Calu3 (cell line): ENCODE results near the gene MRPL9. TPM values are rescaled to one million over a fixed set of nuclear protein-coding genes. Genes with fewer than 3 reads are reported as not detected.
A peak's percentile ranks its signal among the peaks of the same experiment; 100 is the strongest.

Source experiments
- BruUV-seq: library from RNA; stranded (reverse); fragments of 400-500 nt; replicated peaks from 2 replicates; lab custom pipeline; 2021; lab: Mats Ljungman, UMichigan
- CTCF ChIA-PET: fragments of 300-600 bp; sonication (Branson Sonifier 250); formaldehyde crosslinking; loops from one replicate; lab custom pipeline; 2022; ENCODE audit warnings: antibody characterized with exemption; lab: Charles Lee
- DNase-seq: peaks from one replicate; pipeline ENCODE4 v3.0.0; 2022
- H3K27ac Mint-ChIP-seq: one replicate; pipeline ENCODE4 v1.8.0; 2022; ENCODE audit warnings: mixed read lengths; ENCODE audit not compliant: unreplicated experiment
- H3K27me3 Mint-ChIP-seq: one replicate; pipeline ENCODE4 v1.8.0; 2022; ENCODE audit warnings: mixed read lengths; ENCODE audit not compliant: unreplicated experiment
- H3K36me3 Mint-ChIP-seq: one replicate; pipeline ENCODE4 v1.8.0; 2022; ENCODE audit warnings: mild to moderate bottlenecking, moderate library complexity, mixed read lengths; ENCODE audit not compliant: insufficient read depth, unreplicated experiment
- H3K4me1 Mint-ChIP-seq: one replicate; pipeline ENCODE4 v1.8.0; 2022; ENCODE audit warnings: mild to moderate bottlenecking, low read depth, mixed read lengths; ENCODE audit not compliant: unreplicated experiment
- H3K4me3 Mint-ChIP-seq: one replicate; pipeline ENCODE4 v1.8.0; 2022; ENCODE audit warnings: mild to moderate bottlenecking, low read depth, moderate library complexity, mixed read lengths; ENCODE audit not compliant: unreplicated experiment
- H3K9me3 Mint-ChIP-seq: one replicate; pipeline ENCODE4 v1.8.0; 2022; ENCODE audit warnings: low read depth, mixed read lengths; ENCODE audit not compliant: unreplicated experiment
- CTCF ChIP-seq: fragments of 200-600 bp; IDR thresholded peaks from one replicate; pipeline ENCODE4 v1.8.0; 2022; ENCODE audit warnings: antibody characterized with exemption; ENCODE audit not compliant: unreplicated experiment
- intact Hi-C: fragments of 100-400 bp; cut with micrococcal nuclease; formaldehyde crosslinking; loops from one replicate; pipeline ENCODE4 v1.10.0; 2022; ENCODE audit not compliant: unreplicated experiment
- total RNA-seq: library from RNA; stranded (reverse); gene quantifications from 2 replicates; pipeline ENCODE4 v1.2.3, GENCODE V29; 2022

The MRPL9 gene
- total RNA-seq, 1 experiment from 2014 or later, result 118 TPM

GRCh38 chr1:151777317-151777716, 14.0 kb upstream of the MRPL9 start:
- no TSS peak for BruUV-seq
- TF ChIP-seq CTCF, result no peak
- H3K4me1 Mint-ChIP-seq, result peaks cover 10% of the 10 kb centered on the region
- CTCF ChIA-PET, result no interaction called here
- no peak overlapping the region for H3K4me3 Mint-ChIP-seq
- H3K36me3 Mint-ChIP-seq, result peaks cover 4% of the 10 kb centered on the region
- no peak overlapping the region for H3K27ac Mint-ChIP-seq
- no peak for DNase-seq
- H3K9me3 Mint-ChIP-seq, result no peaks in the 10 kb centered on the region
- H3K27me3 Mint-ChIP-seq, result no peaks in the 10 kb centered on the region
- intact Hi-C loops, result no loop called here

GRCh38 chr1:151776665-151777062, 13.4 kb upstream of the MRPL9 start:
- no peaks in the 10 kb centered on the region for H3K9me3 Mint-ChIP-seq
- no peak overlapping the region for H3K27ac Mint-ChIP-seq
- no peaks in the 10 kb centered on the region for H3K27me3 Mint-ChIP-seq
- H3K36me3 Mint-ChIP-seq, result peaks cover 4% of the 10 kb centered on the region
- CTCF ChIA-PET, result no interaction called here
- H3K4me1 Mint-ChIP-seq, result peaks cover 10% of the 10 kb centered on the region
- intact Hi-C loops, result no loop called here
- H3K4me3 Mint-ChIP-seq, result no peak overlapping the region
- BruUV-seq, result no TSS peak
- no peak for TF ChIP-seq CTCF
- DNase-seq, result no peak

- no peak for TF ChIP-seq CTCF
- peaks cover 10% of the 10 kb centered on the region for H3K4me1 Mint-ChIP-seq
- no peak overlapping the region for H3K4me3 Mint-ChIP-seq
- intact Hi-C loops, result no loop called here
- H3K27ac Mint-ChIP-seq, result no peak overlapping the region
- CTCF ChIA-PET, result no interaction called here
- peaks cover 4% of the 10 kb centered on the region for H3K36me3 Mint-ChIP-seq
- no peaks in the 10 kb centered on the region for H3K9me3 Mint-ChIP-seq
- H3K27me3 Mint-ChIP-seq, result no peaks in the 10 kb centered on the region
- BruUV-seq, result no TSS peak
- DNase-seq, result no peak
These were observed 12.8 kb upstream of the MRPL9 start for GRCh38 chr1:151775894-151776664.

- Mint-ChIP-seq H3K4me1 (peaks cover 10% of the 10 kb centered on the region), H3K4me3 (no peak overlapping the region), H3K27me3 (no peaks in the 10 kb centered on the region), H3K36me3 (peaks cover 4% of the 10 kb centered on the region), H3K27ac (peak overlapping the region; percentile 46), H3K9me3 (no peaks in the 10 kb centered on the region)
- DNase-seq, result no peak
- CTCF ChIA-PET, result interaction anchor here (0.6 to 1.4 kb wide), 2 partner anchors 14 to 36 kb away, joined by 4 to 5 read pairs; no protein-coding TSS in a partner anchor
- intact Hi-C loops, result no loop called here
- TF ChIP-seq CTCF, result no peak
- BruUV-seq, result no TSS peak
These were observed 11.1 kb upstream of the MRPL9 start for GRCh38 chr1:151774256-151774922.
